A375 (cell line): ENCODE data around the gene PRSS35. TPM values are rescaled to one million over a fixed set of nuclear protein-coding genes. Genes with fewer than 3 reads are reported as not detected.

ENCODE experiments used
- total RNA-seq: library from RNA; depleted of rRNA; stranded (reverse); fragments of >200 nt; shearing (Covaris generic); gene quantifications from 2 replicates; pipeline ENCODE4 v1.2.3, GENCODE V29; 2014; rRNA removed

The PRSS35 gene, protein sequence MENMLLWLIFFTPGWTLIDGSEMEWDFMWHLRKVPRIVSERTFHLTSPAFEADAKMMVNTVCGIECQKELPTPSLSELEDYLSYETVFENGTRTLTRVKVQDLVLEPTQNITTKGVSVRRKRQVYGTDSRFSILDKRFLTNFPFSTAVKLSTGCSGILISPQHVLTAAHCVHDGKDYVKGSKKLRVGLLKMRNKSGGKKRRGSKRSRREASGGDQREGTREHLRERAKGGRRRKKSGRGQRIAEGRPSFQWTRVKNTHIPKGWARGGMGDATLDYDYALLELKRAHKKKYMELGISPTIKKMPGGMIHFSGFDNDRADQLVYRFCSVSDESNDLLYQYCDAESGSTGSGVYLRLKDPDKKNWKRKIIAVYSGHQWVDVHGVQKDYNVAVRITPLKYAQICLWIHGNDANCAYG
- total RNA-seq = 0.23 TPM in 1 of 2 replicates, not detected in the other

DNA sequence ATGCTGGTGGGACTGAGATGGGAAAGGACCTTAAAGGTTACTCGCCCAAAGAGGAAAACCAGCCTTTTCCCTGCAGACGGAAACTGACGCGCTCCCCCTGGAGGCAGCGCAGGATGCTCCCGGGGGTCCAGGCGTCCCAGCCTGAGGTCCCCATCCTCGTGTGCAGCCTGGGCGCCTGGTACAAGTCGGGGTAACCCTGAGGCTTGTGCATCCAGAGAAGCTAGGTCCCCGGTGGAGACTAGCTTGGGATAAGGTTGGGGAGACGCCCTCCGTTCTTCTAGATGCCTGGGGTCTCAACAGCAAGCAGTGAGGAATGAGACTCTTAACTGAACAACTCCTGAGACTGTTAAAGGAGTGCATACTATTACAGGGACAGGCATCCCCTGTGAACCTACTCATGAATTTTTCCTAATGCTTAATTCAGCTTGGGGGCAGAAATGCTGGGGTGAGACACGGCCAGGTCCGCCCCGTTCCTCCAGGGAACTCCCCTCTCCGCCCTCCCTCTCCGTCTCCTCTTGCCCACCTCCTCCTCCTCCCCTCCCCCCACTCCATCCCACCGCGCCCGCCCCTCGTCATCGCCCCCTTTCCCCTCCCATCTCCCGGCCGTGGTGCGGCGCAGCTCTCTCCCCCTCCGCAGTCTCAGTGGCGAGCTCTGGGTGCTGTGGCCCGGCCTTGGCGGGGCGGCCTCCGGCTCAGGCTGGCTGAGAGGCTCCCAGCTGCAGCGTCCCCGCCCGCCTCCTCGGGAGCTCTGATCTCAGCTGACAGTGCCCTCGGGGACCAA lies at the start of gene PRSS35:
PRSS35 (plus strand) TSS at position 634 of the 781 bp plus-strand sequence. CDS start 10,908 bp downstream, outside the sequence.

Other genes with a start within 250 kb of the PRSS35 start
- gene ME1, start 81.5 kb upstream of the PRSS35 start, total RNA-seq = 5.4 and 5.6 TPM in 2 replicates
- 0.57 and 0.93 TPM in 2 replicates for gene SNAP91, start 196.6 kb downstream of the PRSS35 start, total RNA-seq